HCT116 (cell line): ENCODE data around the gene HTR2C.

Source experiments
- POLR2A ChIP-seq: IDR thresholded peaks from 2 replicates; pipeline ENCODE4 v1.7.0; 2011; ENCODE audit warnings: borderline replicate concordance; ENCODE audit not compliant: insufficient read depth, insufficient read length; ENCODE audit errors: extremely low read depth
- ZFX ChIP-seq: fragments of 450-650 bp; IDR thresholded peaks from 2 replicates; pipeline ENCODE4 v1.6.1; 2017
- TF ChIP-seq, protein P1 (sequence below): IDR thresholded peaks from 2 replicates; pipeline ENCODE4 v1.6.1; 2012; ENCODE audit warnings: low read depth

DNA sequence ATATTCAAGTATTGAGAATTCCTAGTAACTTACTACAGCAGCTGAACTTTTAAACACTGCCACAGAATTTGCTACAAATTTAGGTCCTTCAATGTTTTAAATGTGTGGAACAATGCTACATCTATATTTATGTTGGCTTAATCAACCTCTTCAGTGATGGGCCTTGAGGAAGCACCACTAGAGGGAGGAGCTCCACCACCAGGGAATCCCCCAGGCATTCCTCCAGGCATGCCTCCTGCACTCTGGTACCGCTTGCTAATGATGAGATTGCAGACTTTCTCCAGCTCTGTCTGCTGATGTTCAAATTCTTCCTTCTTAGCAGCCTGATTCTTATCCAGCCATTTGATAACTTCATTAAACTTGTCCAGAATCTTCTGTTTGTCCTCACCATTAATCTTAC is 190.8 kb downstream of the HTR2C start:
- TF ChIP-seq POLR2A: no peak
- TF ChIP-seq, protein P1, sequence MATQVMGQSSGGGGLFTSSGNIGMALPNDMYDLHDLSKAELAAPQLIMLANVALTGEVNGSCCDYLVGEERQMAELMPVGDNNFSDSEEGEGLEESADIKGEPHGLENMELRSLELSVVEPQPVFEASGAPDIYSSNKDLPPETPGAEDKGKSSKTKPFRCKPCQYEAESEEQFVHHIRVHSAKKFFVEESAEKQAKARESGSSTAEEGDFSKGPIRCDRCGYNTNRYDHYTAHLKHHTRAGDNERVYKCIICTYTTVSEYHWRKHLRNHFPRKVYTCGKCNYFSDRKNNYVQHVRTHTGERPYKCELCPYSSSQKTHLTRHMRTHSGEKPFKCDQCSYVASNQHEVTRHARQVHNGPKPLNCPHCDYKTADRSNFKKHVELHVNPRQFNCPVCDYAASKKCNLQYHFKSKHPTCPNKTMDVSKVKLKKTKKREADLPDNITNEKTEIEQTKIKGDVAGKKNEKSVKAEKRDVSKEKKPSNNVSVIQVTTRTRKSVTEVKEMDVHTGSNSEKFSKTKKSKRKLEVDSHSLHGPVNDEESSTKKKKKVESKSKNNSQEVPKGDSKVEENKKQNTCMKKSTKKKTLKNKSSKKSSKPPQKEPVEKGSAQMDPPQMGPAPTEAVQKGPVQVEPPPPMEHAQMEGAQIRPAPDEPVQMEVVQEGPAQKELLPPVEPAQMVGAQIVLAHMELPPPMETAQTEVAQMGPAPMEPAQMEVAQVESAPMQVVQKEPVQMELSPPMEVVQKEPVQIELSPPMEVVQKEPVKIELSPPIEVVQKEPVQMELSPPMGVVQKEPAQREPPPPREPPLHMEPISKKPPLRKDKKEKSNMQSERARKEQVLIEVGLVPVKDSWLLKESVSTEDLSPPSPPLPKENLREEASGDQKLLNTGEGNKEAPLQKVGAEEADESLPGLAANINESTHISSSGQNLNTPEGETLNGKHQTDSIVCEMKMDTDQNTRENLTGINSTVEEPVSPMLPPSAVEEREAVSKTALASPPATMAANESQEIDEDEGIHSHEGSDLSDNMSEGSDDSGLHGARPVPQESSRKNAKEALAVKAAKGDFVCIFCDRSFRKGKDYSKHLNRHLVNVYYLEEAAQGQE: no peak
- no peak for TF ChIP-seq ZFX
